GM18520 (cell line): ENCODE measurements around the gene SPNS2.
A peak's percentile ranks its signal among the peaks of the same experiment; 100 is the strongest.

Source experiments
- ATAC-seq: cut with Tn5 transposase; IDR thresholded peaks from one replicate; pipeline ENCODE4 v1.9.1; 2021; ENCODE audit not compliant: unreplicated experiment

Gene SPNS2

GRCh38 chr17:4498461-4499397 lies at the start of gene SPNS2:
Gene SPNS2 (plus strand): TSS chr17:4498881. CDS start chr17:4499048, 167 bp downstream.
- ATAC-seq: peak; percentile 36

- no peak for ATAC-seq
Observed at GRCh38 chr17:4449736-4450135, 48.9 kb upstream of the SPNS2 start.

GRCh38 chr17:4450710-4451316 lies 47.9 kb upstream of the SPNS2 start:
- no peak for ATAC-seq

- no peak for ATAC-seq
Observed at GRCh38 chr17:4453812-4454591, 44.7 kb upstream of the SPNS2 start.

GRCh38 chr17:4460661-4461060 lies 38.0 kb upstream of the SPNS2 start:
- ATAC-seq: no peak

- no peak for ATAC-seq
Observed at GRCh38 chr17:4463818-4464476, 34.7 kb upstream of the SPNS2 start.

- no peak for ATAC-seq
Observed at GRCh38 chr17:4465786-4466185, 32.9 kb upstream of the SPNS2 start.

- ATAC-seq: no peak
Observed at GRCh38 chr17:4467287-4467686, 31.4 kb upstream of the SPNS2 start.

- ATAC-seq: no peak
Observed at GRCh38 chr17:4469552-4469951, 29.1 kb upstream of the SPNS2 start.

GRCh38 chr17:4472286-4472685 lies 26.4 kb upstream of the SPNS2 start:
- ATAC-seq: no peak

- ATAC-seq: no peak
Observed at GRCh38 chr17:4474093-4474492, 24.6 kb upstream of the SPNS2 start.

GRCh38 chr17:4475001-4475400 lies 23.7 kb upstream of the SPNS2 start:
- ATAC-seq: no peak

GRCh38 chr17:4475463-4475862 lies 23.2 kb upstream of the SPNS2 start:
- ATAC-seq: no peak

GRCh38 chr17:4476017-4476416 lies 22.7 kb upstream of the SPNS2 start:
- ATAC-seq: no peak

- ATAC-seq: no peak
Observed at GRCh38 chr17:4476511-4477070, 22.1 kb upstream of the SPNS2 start.

GRCh38 chr17:4477255-4477791 lies 21.4 kb upstream of the SPNS2 start:
- no peak for ATAC-seq

- ATAC-seq: no peak
Observed at GRCh38 chr17:4478318-4478830, 20.3 kb upstream of the SPNS2 start.

- no peak for ATAC-seq
Observed at GRCh38 chr17:4479340-4479981, 19.2 kb upstream of the SPNS2 start.

- no peak for ATAC-seq
Observed at GRCh38 chr17:4479982-4480751, 18.5 kb upstream of the SPNS2 start.
